VCaP (cell line): ENCODE data around the gene SLX4IP.
"Not testable (repeated sequence)": the region's sequence is repeated elsewhere in the genome, so short reads cannot be mapped to it uniquely, and the experiment has no call there.

Source experiments
- H3K27ac ChIP-seq: fragments of 450-650 bp; 2 replicates; pipeline ENCODE4 v1.5.1; 2017
- CTCF ChIP-seq: fragments of 450-650 bp; conservative IDR thresholded peaks from 2 replicates; pipeline ENCODE4 v1.5.1; 2017; ENCODE audit warnings: mild to moderate bottlenecking, moderate library complexity

Gene SLX4IP

GRCh38 chr20:10434832-10435812 is at the start of gene SLX4IP:
Gene SLX4IP (plus strand): TSS chr20:10435305. CDS start chr20:10458205, 22,900 bp downstream.
- H3K27ac ChIP-seq = peak within 1 kb of the TSS; percentile 93
- TF ChIP-seq CTCF = no peak

GRCh38 chr20:10385850-10386544 is 49.1 kb upstream of the SLX4IP start:
- H3K27ac ChIP-seq = no peak overlapping the region
- no peak for TF ChIP-seq CTCF

- TF ChIP-seq CTCF = no peak
- H3K27ac ChIP-seq = no peak overlapping the region
Observed at GRCh38 chr20:10387686-10388085, 47.4 kb upstream of the SLX4IP start.

DNA sequence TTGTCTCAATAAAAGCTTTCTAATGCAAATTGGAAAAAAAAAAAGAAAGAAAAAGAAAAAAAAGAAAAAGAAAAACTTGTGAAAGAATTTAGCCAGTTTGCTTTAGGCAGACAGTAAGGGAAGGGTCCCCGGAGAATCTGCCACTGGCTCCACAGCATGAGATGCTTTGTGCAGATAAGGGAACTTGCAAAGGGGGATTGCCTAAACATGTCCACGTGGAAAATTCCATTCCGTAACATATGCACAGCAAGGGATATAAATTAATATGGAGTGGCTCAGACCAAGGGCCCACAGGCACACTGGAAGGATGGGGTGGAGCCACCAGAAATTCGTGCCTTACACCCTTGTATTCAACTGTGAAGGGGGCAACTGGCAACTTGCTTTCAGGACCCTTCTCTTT is 46.5 kb upstream of the SLX4IP start:
- no peak for TF ChIP-seq CTCF
- H3K27ac ChIP-seq = no peak overlapping the region

DNA sequence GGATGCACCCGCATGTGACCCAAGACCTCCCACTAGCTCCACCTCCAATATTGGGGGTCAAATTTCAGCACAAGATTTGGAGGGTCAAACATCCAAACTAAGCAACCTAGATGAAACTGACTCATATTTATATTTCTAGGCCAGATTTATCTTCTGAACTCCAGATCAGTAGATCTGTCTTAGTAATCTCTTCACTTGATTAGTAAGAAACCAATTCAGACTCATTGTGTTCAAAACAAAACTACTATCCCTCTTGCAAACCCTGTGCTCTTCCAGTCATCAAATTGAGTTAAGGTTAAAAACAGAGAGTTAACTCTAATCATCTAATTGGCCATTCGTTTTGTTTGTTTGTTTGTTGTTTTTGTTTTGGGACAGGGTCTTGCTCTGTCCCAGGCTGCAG is 44.4 kb upstream of the SLX4IP start:
- no peak for TF ChIP-seq CTCF
- H3K27ac ChIP-seq = no peak overlapping the region

- not testable (repeated sequence) for H3K27ac ChIP-seq
Observed at GRCh38 chr20:10394752-10395151, 40.4 kb upstream of the SLX4IP start.

GRCh38 chr20:10398834-10399369 is 36.2 kb upstream of the SLX4IP start:
- H3K27ac ChIP-seq = no peak overlapping the region
- no peak for TF ChIP-seq CTCF
